ENCODE data around the gene FCHO2.
"Not testable (repeated sequence)": the region's sequence is repeated elsewhere in the genome, so short reads cannot be mapped to it uniquely, and the experiment has no call there.

FCHO2 gene

DNA sequence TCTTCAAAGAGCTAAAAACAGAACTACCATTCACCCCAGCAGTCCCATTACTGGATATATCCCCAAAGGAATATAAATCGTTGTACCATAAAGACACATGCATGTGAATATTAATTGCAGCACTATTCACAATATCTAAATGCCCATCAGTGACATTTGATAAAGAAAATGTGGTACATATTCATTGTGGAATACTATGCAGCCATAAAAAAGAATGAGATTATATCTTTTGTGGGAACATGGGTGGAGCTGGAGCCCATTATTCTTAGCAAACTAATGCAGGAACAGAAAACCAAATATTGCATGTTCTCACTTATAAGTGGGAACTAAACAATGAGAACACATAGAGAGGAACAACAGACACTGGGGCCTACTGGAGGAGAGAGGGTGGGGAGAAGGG lies 38.7 kb downstream of the FCHO2 start:
- peaks cover 19% of the 10 kb centered on the region for H3K27me3 Mint-ChIP-seq (ENCODE audit: low read depth)
- no peak overlapping the region for H3K27ac Mint-ChIP-seq
- no peak overlapping the region for H3K4me3 Mint-ChIP-seq
- no peaks in the 10 kb centered on the region for H3K36me3 Mint-ChIP-seq (ENCODE audit: low read depth)
- no peaks in the 10 kb centered on the region for H3K4me1 Mint-ChIP-seq (ENCODE audit: low read depth)
- no peaks in the 10 kb centered on the region for H3K9me3 Mint-ChIP-seq

DNA sequence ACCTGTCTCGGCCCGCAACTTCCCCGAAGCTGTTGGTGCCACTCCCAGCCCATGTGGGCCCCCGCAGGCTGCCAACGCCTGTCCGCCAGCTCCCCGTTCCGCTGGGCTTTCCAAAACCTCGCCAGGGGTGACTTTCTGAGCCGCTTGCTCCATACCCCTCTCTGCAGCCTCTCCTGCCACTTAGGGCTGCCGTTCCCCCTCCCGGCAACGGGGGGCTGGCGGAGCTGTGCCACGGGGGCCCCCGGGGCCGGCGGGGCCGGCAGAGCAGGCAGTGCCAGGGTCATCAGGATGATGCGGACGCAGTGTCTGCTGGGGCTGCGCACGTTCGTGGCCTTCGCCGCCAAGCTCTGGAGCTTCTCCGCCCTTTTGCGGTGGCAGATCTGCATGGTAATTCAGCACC lies 40.8 kb downstream of the FCHO2 start:
- H3K4me1 Mint-ChIP-seq (ENCODE audit: low read depth), result no peaks in the 10 kb centered on the region
- peaks cover 19% of the 10 kb centered on the region for H3K27me3 Mint-ChIP-seq (ENCODE audit: low read depth)
- no peaks in the 10 kb centered on the region for H3K9me3 Mint-ChIP-seq
- no peak overlapping the region for H3K27ac Mint-ChIP-seq
- H3K4me3 Mint-ChIP-seq, result no peak overlapping the region
- no peaks in the 10 kb centered on the region for H3K36me3 Mint-ChIP-seq (ENCODE audit: low read depth)

DNA sequence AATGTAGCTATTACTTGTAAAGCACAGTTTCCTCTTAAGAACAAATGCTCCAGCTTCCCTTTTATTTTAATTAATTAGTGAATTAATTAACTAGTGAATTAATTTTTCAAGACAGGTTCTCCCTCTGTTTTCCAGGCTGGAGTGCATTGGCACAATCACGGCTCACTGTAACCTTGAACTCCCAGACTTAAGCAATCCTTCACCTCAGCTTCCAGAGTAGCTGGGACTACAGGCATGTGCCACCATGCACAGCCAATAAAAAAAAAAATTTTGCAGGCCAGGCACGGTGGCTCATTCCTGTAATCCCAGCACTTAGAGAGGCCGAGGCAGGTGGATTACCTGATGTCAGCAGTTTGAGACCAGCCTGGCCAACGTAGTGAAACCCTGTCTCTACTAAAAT lies 44.1 kb downstream of the FCHO2 start:
- H3K4me3 Mint-ChIP-seq, result no peak overlapping the region
- H3K36me3 Mint-ChIP-seq (ENCODE audit: low read depth), result no peaks in the 10 kb centered on the region
- no peaks in the 10 kb centered on the region for H3K9me3 Mint-ChIP-seq
- no peaks in the 10 kb centered on the region for H3K4me1 Mint-ChIP-seq (ENCODE audit: low read depth)
- H3K27ac Mint-ChIP-seq, result no peak overlapping the region
- H3K27me3 Mint-ChIP-seq (ENCODE audit: low read depth), result no peaks in the 10 kb centered on the region

DNA sequence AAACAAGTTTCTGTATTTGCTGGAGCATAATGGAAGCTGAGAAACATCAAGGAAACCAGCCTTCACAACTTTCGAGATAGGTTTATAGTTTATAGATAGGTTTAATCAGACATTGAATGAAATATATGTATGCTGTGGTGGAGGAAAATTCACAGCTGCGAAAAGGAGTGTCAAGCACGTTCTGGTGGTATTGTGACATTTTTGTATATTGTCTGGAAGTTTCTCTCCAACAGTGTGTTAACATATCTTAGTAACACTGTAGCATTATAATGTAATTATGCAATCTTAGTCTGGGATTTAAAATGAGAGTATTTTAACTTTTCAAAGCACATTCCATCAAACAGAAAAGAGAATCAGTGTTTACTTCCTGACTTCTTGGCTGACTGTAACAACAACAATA lies 50.0 kb downstream of the FCHO2 start:
- peaks cover 13% of the 10 kb centered on the region for H3K27me3 Mint-ChIP-seq (ENCODE audit: low read depth)

DNA sequence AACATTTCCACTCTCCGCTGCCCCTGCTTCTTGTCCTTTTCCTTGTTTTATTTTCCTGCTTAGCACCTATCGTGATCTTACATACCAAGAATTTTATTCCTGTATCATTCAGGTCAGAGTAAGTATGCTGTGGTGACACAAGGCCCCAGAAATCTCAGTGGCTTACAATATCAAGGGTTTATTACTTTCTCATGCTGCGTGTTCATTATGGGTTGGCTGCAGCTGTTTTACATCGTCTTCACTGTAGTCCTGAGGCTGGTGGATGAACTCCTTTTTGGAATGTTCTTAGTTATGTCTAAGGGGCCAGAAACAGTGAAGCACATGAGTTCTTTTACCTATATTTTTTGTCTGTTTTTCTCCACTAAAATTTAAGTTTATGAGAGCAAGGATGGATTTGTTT lies 51.2 kb downstream of the FCHO2 start:
- Mint-ChIP-seq H3K36me3 (ENCODE audit: low read depth) (no peaks in the 10 kb centered on the region), H3K4me1 (ENCODE audit: low read depth) (no peaks in the 10 kb centered on the region), H3K4me3 (no peak overlapping the region), H3K27ac (no peak overlapping the region), H3K9me3 (no peaks in the 10 kb centered on the region), H3K27me3 (ENCODE audit: low read depth) (peaks cover 13% of the 10 kb centered on the region)

More for the DNA sequence above, 50.0 kb downstream of the FCHO2 start:
- Mint-ChIP-seq H3K4me1 (ENCODE audit: low read depth) (no peaks in the 10 kb centered on the region), H3K36me3 (ENCODE audit: low read depth) (no peaks in the 10 kb centered on the region), H3K9me3 (no peaks in the 10 kb centered on the region), H3K27ac (no peak overlapping the region), H3K4me3 (no peak overlapping the region)

DNA sequence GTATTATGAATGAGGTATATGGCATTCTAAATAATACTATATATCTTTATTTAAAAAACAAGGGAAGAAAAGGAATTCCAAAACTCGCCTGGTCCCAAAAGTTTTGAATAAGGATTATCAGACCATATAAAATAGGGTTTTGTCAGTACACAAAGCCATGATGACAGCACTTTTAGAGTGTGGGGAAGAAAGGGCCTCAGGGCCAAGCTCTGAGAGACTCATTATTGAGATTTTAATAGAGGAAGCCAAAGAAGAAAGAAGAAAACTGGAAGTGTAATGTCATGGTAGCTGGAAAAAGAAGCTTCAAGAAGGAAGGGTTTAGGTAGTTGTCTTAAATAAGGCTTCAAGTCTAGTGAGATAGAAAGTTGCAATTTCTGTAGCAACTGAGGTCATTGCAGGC lies 53.0 kb downstream of the FCHO2 start:
- Mint-ChIP-seq H3K36me3 (ENCODE audit: low read depth) (no peaks in the 10 kb centered on the region), H3K27me3 (ENCODE audit: low read depth) (peaks cover 13% of the 10 kb centered on the region), H3K9me3 (no peaks in the 10 kb centered on the region), H3K4me1 (ENCODE audit: low read depth) (no peaks in the 10 kb centered on the region), H3K4me3 (no peak overlapping the region), H3K27ac (no peak overlapping the region)

DNA sequence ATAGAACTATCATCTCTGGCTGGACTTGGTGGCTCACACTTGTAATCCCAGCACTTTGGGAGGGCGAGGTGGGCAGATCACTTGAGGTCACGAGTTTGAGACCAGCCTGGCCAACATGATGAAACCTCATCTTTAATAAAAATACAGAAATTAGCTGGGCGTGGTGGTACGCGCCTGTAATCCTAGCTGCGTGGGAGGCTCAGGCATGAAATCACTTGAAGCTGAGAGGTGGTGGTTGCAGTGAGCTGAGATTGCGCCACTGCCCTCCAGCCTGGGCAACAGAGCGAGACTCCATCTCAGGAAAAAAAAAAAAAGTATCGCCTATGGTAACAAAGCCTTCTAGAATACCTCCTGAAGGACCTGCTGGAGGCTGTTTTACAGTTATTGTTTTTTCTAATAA lies 55.8 kb downstream of the FCHO2 start:
- not testable (repeated sequence) for H3K27me3 Mint-ChIP-seq (ENCODE audit: low read depth); H3K9me3 Mint-ChIP-seq; H3K36me3 Mint-ChIP-seq (ENCODE audit: low read depth); H3K27ac Mint-ChIP-seq; H3K4me1 Mint-ChIP-seq (ENCODE audit: low read depth); H3K4me3 Mint-ChIP-seq

DNA sequence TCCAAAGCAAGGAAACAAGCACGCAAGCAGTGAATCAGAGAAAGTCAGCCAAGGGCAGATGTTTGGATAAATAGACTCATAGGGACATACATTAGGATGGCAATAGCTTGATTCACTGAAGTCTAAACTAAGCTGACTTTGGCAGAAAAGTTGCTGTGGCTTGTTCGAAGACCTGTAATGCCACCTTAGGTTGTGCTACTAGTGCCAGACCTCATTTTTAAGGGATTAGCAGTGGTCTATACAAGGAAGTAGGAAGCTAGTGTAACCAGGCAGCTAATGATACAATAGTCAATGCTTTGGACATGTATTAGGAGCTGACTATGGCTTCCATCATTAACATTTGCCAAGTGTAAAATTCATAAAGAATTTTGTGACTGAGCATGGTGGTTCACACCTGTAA lies 63.1 kb downstream of the FCHO2 start:
- Mint-ChIP-seq H3K4me3 (no peak overlapping the region), H3K27ac (no peak overlapping the region), H3K36me3 (ENCODE audit: low read depth) (no peaks in the 10 kb centered on the region)

DNA sequence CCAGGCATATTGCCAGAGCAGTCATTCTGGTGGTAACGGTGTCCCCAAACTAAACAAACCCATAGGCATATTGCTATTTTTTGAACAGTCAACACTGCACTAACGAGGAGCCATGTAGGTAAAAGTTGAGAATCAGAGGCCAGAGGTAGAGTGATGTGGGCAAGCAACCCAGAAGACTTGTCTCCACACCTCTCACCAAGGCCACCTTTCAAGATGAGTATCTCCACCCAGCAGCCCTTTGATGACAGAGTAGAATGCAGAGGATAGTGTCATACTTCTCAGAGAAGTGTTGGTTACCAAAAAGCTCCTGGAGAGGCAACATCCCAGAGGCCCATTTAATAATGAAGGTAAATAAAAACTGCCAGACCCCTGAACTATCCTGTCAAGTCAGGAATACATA lies 63.9 kb downstream of the FCHO2 start:
- no peak overlapping the region for H3K4me3 Mint-ChIP-seq
- H3K4me1 Mint-ChIP-seq (ENCODE audit: low read depth), result no peaks in the 10 kb centered on the region
- no peaks in the 10 kb centered on the region for H3K27me3 Mint-ChIP-seq (ENCODE audit: low read depth)
- no peaks in the 10 kb centered on the region for H3K36me3 Mint-ChIP-seq (ENCODE audit: low read depth)
- no peak overlapping the region for H3K27ac Mint-ChIP-seq
- H3K9me3 Mint-ChIP-seq, result no peaks in the 10 kb centered on the region

More for the DNA sequence above, 63.1 kb downstream of the FCHO2 start:
- H3K4me1 Mint-ChIP-seq (ENCODE audit: low read depth), result no peaks in the 10 kb centered on the region
- no peaks in the 10 kb centered on the region for H3K27me3 Mint-ChIP-seq (ENCODE audit: low read depth)
- H3K9me3 Mint-ChIP-seq, result no peaks in the 10 kb centered on the region

DNA sequence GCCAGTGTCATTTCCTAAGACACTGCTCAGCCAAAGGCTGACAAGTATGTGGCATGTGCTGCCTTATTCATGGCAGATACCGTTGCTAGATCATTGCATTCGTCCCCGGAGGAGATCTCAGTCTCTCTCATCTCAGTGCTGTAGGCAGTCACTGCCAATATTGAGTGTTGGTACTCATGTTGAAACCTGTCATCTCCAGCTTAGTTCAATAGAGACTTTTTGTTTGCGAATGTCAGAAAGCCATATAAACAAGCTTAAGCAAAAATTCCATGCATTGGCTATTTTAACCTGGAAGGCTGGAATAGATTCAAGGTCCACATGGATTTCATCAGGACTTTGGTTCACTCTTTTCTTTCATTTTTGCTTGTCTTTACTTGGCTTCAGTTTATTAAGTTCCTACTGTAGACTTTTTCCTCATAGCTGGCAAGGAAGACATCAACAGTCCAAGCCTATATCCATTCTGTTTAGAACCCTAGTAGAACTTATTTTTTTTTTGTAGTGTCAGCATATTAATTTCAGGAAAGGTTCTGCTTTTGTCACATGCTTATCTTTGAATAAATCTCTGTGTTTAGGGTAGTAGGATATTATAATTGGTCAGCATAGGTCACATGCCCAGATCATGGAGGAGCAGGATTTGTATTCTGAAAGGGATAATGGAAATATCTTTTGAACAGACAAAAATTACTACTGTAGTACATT lies 66.8 kb downstream of the FCHO2 start:
- Mint-ChIP-seq H3K27ac (no peak overlapping the region), H3K27me3 (ENCODE audit: low read depth) (no peaks in the 10 kb centered on the region), H3K9me3 (no peaks in the 10 kb centered on the region), H3K36me3 (ENCODE audit: low read depth) (no peaks in the 10 kb centered on the region), H3K4me3 (no peak overlapping the region), H3K4me1 (ENCODE audit: low read depth) (no peaks in the 10 kb centered on the region)

DNA sequence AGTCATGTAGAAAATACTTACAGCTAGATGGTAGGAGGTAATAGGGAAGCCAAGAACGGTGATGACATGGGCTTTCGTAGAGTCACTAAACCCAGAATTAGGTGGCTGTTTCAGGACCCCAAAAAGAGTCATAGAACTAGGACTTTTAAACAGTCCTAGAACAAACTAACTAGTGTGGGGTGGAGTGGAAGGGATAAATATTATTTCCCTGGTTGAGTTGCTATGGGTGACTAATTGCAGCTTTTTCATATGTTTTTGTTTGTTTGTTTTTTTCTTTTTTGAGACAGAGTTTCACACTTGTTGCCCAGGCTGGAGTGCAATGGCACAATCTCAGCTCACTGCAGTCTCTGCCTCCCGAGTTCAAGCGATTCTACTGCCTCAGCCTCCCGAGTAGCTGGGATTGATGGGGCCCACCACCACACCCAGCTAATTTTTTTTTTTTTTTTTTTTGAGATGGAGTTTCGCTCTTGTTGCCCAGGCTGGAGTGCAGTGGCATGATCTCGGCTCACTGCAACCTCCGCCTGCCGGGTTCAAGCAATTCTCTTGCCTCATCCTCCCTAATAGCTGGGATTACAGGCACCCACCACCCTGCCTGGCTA lies 69.2 kb downstream of the FCHO2 start:
- H3K27me3 Mint-ChIP-seq (ENCODE audit: low read depth); H3K9me3 Mint-ChIP-seq; H3K27ac Mint-ChIP-seq; H3K36me3 Mint-ChIP-seq (ENCODE audit: low read depth); H3K4me1 Mint-ChIP-seq (ENCODE audit: low read depth); H3K4me3 Mint-ChIP-seq: not testable (repeated sequence)

DNA sequence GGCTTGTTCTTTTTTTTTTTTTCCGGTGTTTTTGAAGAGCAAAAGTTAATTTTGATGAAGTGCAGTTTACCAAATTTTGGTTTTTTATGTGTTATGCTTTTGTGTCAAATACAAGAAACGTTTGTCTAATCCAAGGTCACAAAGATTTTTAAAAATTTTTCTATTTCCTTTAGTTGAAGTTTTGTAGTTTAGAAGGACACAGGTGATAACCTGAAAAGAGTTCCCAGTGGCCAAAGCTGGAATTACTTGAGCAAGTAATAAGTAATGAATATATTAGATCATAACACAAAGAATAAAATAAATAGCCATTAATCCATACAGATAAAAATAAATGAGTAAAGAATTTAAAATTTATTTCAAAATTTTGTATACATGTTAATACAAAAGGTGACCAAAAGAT lies 71.5 kb downstream of the FCHO2 start:
- no peaks in the 10 kb centered on the region for H3K4me1 Mint-ChIP-seq (ENCODE audit: low read depth)
- no peak overlapping the region for H3K4me3 Mint-ChIP-seq
- peaks cover 2% of the 10 kb centered on the region for H3K27me3 Mint-ChIP-seq (ENCODE audit: low read depth)
- H3K27ac Mint-ChIP-seq, result no peak overlapping the region
- H3K36me3 Mint-ChIP-seq (ENCODE audit: low read depth), result no peaks in the 10 kb centered on the region
- H3K9me3 Mint-ChIP-seq, result no peaks in the 10 kb centered on the region

DNA sequence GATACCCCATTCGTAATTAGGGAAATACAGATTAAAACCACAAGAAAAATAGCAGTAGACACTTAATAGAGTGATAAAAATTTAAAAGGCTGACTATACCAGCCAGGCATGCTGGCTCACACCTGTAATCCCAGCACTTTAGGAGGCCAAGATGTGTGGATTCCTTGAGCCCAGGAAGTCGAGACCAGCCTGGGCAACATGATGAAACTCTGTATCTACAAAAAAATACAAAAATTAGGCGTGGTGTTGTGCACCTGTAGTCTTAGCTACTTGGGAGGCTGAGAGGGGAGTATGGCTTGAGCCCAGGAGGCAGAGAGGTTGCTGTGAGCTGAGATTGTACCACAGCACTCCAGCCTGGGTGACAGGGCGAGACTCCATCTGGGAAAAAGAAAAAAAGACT lies 72.0 kb downstream of the FCHO2 start:
- H3K27ac Mint-ChIP-seq, result no peak overlapping the region
- H3K4me3 Mint-ChIP-seq, result no peak overlapping the region
- H3K27me3 Mint-ChIP-seq (ENCODE audit: low read depth), result peaks cover 2% of the 10 kb centered on the region
- H3K9me3 Mint-ChIP-seq, result no peaks in the 10 kb centered on the region
- no peaks in the 10 kb centered on the region for H3K4me1 Mint-ChIP-seq (ENCODE audit: low read depth)
- H3K36me3 Mint-ChIP-seq (ENCODE audit: low read depth), result no peaks in the 10 kb centered on the region

DNA sequence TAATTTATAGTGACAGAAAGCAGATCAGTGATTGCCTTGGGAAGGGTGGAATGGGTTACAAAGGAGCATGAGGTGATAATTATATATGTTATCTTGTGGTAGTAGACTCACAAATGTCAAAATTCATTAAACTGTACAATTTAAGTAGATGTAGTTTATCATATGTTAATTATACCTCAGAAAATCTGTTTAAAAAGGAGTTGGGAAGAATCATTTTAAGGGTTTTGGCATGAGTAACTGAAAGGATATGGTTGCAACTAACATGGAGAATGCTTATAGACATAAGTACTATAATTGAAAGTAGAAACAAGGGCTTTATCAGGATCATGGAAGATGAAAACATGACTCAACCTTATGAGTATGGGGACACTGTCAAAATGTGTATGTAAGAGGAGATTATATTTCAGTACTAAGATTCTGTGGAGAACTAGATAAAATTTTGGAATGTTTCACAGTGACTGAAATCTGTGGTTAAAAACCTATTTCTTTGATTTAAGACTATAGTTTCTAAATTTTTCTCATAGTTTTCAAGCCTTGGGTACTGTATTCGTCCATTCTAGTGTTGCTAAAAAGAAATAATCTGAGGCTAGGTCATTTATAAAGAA lies 73.3 kb downstream of the FCHO2 start:
- Mint-ChIP-seq H3K27me3 (ENCODE audit: low read depth) (peaks cover 2% of the 10 kb centered on the region), H3K36me3 (ENCODE audit: low read depth) (no peaks in the 10 kb centered on the region), H3K9me3 (no peaks in the 10 kb centered on the region), H3K4me1 (ENCODE audit: low read depth) (no peaks in the 10 kb centered on the region), H3K27ac (no peak overlapping the region), H3K4me3 (no peak overlapping the region)

DNA sequence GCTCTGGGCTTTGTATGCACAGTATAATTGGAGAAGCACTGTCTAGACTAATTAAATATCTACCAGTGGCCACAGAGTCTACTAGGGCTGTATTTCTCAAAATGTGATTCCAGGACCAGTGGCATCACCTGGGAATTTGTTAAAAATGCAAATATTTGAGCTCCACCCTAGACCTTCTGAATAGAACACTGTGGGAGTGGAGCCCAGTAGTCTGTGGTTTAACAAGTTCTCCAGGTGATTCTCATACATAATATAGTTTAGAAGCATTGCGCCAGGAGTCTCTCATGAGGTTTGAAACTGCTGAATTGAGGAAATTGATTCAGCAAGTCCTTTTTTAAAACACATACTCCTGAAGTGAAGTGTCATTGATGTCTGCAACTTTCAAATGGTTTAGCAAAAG lies 74.7 kb downstream of the FCHO2 start:
- H3K9me3 Mint-ChIP-seq, result no peaks in the 10 kb centered on the region
- H3K27ac Mint-ChIP-seq, result no peak overlapping the region
- H3K27me3 Mint-ChIP-seq (ENCODE audit: low read depth), result peaks cover 2% of the 10 kb centered on the region

More for the DNA sequence above, 74.7 kb downstream of the FCHO2 start:
- H3K4me3 Mint-ChIP-seq, result no peak overlapping the region
- H3K4me1 Mint-ChIP-seq (ENCODE audit: low read depth), result no peaks in the 10 kb centered on the region
- no peaks in the 10 kb centered on the region for H3K36me3 Mint-ChIP-seq (ENCODE audit: low read depth)
